ENCODE data around the gene SKI. TPM values are rescaled to one million over a fixed set of nuclear protein-coding genes. Genes with fewer than 3 reads are reported as not detected.

The SKI gene
- total RNA-seq, 4 donors from 2014 or later = 35.3 to 54.0 (median 47.3) TPM

- no peak for ATAC-seq (ENCODE audit: low FRiP score)
- DNase-seq (ENCODE audit: low spot score) = no peak
- TF ChIP-seq CTCF (IDR thresholded peaks at IDR 0.05) = no peak
Observed at GRCh38 chr1:2269193-2269921, 41.2 kb downstream of the SKI start.

GRCh38 chr1:2269922-2270259, 41.8 kb downstream of the SKI start:
- no peak for DNase-seq (ENCODE audit: low spot score)
- no peak for ATAC-seq (ENCODE audit: low FRiP score)
- TF ChIP-seq CTCF (IDR thresholded peaks at IDR 0.05) = no peak

GRCh38 chr1:2270260-2271100, 42.4 kb downstream of the SKI start:
- ATAC-seq (ENCODE audit: low FRiP score) = no peak
- no peak for DNase-seq (ENCODE audit: low spot score)
- TF ChIP-seq CTCF (IDR thresholded peaks at IDR 0.05) = no peak

DNA sequence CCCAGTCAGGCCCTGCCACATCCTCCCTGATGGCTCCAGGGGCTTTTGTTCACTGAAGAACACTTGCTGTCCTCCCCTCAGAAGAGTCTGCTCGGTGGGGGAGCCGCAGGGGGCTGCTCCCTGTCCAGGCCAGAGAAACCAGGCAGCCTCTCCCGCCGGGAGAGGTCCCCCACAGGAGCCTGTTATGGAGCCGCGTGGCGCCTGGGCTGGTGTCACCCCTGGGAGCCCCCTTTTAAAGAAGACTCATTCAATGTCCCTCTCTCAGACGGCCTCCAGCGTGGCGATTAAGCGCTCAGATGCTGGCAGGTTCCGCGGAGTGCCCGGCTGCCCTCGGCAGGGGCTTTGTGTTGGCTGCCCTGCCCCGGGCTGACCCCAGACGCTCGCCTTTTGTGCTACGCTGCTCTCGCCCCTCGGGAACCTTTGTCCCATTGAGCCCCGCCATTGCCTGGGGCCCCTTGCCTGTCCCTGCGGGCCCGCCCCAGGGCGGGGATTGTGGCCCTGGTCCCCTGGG, 43.1 kb downstream of the SKI start:
- DNase-seq (ENCODE audit: low spot score) (no peak), ATAC-seq (ENCODE audit: low FRiP score) (no peak)
- no peak for TF ChIP-seq CTCF (IDR thresholded peaks at IDR 0.05)

DNA sequence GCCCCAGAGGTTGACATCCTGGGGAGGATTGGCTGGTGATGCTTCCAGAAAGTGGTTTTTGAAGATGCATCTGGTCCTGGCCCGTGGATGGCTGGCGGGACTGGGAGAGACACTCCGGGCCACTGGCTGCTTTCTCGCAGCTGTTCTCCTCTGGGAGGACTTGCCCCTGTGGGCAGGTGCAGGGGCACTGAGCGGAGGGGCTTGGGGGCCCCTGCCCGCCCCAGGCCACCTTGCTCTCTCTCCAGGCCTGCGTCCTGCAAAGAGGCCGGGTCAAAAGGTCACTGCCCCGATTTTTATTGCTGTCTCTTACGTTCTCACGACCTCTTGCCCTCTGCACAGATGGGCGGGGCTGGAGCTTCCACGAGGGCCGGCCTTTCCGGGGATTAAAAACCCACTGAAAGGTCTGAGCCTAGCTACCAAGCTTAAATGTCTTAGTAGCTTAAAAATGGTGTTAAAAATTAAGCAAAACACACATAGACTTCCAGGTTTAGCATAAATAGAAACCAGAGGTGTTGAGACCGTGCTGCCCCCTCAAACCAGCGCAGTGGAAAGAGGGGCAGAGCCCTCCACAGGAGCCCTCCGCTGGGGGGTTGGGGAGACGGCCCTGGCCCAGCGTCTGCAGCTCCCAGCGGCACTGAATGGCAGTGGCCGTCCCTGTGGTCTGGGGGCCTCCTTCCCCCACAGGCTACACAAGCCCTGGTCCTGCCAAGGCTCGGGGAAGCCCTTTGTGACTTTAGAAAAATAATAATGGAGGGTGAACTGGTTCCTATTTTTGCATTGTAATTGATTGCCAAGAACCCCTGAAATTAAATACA, 43.9 kb downstream of the SKI start:
- TF ChIP-seq CTCF (IDR thresholded peaks at IDR 0.05) = no peak
- ATAC-seq (ENCODE audit: low FRiP score) (no peak), DNase-seq (ENCODE audit: low spot score) (no peak)

DNA sequence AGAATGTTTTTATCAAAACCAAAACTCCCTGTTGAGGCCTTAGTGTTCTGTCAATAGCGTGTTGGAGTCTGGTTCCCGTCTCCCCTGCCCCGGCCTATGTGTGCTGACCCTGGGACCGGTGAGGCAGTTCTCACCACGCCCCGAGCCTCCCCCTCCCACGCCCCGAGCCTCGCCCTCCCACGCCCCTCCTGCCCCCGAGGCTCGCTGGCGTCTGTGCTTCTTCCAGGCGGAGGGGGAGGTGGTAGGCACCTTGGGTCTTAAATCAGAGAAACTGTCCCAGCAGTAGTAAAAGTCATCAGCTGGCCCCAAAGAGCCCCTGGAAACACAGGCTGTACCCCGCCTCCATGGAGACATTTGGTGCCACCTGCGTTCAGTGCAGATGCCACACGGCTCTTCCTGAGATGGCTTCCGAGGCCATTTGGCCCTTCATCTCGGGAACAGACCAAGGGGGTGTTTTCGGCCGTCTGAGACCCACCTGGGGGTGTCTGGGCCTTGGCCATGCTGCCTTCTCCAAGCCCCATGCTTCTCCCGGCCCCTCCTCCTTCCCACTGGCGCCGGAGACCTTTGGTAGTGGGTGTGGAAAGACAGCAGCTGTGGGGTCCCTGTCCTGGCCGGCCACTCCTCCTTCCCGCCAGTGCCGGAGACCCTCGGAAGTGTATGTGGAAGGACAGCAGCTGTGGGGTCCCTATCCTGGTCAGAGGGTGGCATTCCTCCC, 44.7 kb downstream of the SKI start:
- no peak for TF ChIP-seq CTCF (IDR thresholded peaks at IDR 0.05)

More for the DNA sequence above, 44.7 kb downstream of the SKI start:
- no peak for ATAC-seq (ENCODE audit: low FRiP score)
- DNase-seq (ENCODE audit: low spot score) = no peak

Data from omental fat pad (tissue), 4 donors.